ENCODE results near the gene ALG2.

ALG2 gene

GRCh38 chr9:99193466-99193821 lies 28.3 kb downstream of the ALG2 start:
- DNase-seq (ENCODE audit: low read depth in 1 of 2, low spot score in 1 of 2), result no peak

DNA sequence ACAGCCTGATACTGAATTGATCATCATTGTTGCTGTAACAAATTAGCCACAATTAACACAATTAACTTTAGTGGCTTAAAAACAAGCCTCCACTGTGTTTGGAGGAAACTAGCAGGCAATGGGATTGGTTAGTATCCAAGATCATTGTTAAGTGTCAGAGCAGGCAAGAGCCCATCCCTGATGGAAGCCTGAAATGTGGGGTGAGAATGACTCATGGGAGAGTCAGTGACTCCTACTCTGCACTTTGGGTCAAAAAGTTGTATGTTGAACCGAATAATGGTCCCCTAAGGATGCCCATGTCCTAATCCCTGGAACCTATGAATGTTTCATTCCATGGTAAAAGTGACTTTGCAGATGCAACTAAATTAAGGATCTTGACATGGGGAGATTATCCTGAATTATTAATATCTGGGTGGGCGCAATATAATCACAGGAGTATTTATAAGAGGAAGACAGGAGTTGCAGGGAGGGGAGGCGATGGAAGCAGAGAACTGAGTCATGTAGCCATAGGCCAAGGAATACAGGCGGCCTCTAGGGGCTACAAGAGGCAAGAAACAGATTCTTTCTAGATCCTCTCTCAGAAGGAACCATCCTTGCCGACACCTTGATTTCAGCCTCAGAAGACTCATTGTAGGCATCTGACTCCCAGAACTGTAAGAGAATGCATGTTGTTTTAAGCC lies 28.8 kb downstream of the ALG2 start:
- DNase-seq (ENCODE audit: low read depth in 1 of 2, low spot score in 1 of 2), result no peak

GRCh38 chr9:99190597-99191283 lies 31.0 kb downstream of the ALG2 start:
- no peak for DNase-seq (ENCODE audit: low read depth in 1 of 2, low spot score in 1 of 2)

DNA sequence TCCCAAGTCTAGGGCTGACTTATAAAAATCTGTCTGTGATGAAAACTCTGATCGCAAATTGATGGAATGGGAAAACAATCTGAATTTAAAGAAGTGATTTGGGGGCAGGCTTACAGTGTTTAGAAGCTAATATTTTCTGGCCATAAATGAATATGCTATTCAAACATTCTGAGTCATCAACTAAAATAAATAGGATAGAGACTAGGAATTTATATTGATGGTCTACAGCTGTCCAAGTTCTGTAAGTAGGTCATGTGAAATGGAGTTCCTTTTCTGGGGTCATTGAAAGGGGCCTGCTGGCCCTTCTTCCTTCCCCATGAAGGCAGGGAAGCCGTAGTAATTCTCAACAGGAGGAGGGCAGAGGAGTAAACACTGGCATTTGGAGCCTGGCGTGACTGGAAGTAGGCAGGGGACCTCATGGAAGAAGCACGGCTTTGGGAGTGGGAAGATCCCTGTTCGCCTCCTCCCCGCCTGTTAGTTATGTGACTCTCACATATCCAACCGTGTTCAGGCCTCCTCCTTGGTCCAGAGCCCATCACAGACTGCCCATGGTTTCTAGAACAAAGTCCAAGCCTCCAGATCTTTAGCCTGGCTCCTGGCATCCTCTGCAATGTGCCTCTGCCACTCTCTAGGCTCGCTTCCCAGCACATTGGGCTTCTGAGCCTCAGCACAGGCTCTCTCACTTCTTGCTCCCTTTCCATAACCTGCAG lies 31.7 kb downstream of the ALG2 start:
- DNase-seq (ENCODE audit: low read depth in 1 of 2, low spot score in 1 of 2), result no peak

DNA sequence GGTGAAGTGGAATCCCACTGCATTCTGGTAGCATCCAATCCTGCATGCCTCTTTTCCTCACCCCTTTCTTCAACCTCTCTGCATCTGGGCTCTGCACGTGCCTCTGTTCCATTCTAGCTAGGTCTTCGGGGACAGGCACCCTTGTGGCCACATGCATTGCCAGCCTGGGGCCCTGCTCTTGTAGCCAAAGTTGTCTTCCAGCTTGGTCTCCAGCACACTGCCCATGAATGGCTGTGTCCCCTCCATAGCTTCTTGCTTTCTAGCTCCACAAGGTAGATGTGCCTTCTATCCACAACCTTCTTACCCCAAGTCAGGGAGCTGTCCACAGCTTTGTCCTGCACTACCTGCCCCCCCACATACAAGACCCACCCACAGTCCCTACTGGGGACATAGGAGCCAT lies 32.6 kb downstream of the ALG2 start:
- DNase-seq (ENCODE audit: low read depth in 1 of 2, low spot score in 1 of 2), result no peak

- DNase-seq (ENCODE audit: low read depth in 1 of 2, low spot score in 1 of 2), result no peak
Measured at GRCh38 chr9:99187311-99187710, 34.4 kb downstream of the ALG2 start.

DNA sequence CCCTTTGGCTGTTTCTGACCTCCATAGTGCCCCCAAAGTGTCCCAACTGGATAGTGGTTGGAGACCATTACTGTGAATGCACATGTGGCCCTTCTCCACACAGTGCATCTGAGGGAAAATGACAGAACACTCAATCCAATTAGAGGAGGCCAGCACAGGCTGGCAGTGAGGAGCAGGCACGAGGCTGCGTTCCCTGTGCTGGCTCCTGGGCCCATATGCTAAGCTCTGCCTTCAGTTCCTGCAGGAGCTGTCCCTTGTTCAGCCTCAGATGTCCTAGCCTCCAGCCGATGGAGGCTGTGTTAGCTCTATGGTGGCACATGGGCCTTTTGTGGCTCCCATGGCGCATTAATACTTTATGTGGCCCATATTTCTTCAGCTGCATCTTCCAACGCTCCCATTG lies 35.8 kb downstream of the ALG2 start:
- DNase-seq (ENCODE audit: low read depth in 1 of 2, low spot score in 1 of 2), result no peak

- DNase-seq (ENCODE audit: low read depth in 1 of 2, low spot score in 1 of 2), result no peak
Measured at GRCh38 chr9:99185348-99185632, 36.5 kb downstream of the ALG2 start.

DNA sequence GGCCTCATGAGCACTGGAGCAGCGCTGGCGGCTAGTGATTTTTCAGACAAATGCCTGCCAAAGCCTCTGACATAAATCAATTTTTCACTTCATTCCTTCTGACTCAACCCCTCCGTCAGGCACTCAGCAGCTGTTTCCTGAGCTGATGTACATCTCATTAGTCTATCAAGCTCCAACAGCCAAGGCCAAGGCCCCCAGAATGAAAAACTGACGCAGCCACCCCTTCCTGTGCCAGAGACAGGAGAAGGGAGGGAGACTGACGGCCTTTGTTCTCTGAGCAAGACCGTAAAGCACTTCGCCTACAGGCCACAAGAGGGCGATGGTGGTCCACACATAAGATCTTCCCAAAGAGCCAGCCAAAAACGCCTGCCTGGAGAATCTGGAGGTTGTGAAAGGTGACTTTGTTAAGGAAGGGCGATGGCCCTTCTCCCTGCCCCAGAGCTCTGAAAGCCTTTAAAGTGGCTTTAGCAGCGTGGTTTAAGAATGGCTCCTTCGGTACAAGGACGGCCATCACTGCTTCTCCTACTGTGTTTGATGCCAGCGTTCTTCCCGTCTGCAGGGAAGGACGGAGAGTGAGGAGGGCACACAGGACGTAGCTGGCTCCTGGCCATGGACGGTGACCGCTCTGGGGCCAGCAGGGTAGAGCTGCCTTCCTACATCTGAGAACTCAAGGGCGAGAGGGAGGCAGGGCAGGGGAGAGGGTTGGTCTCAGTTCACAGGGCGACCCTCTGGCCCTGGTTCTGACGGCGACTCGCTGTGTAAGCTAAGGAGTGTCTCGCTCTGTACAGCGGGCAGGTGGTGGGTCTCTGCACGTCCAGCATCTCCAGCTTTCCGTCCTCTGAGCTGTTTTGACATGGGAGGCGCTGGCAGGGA lies 37.0 kb downstream of the ALG2 start:
- peak; percentile 50 to 62 for DNase-seq (ENCODE audit: low read depth in 1 of 2, low spot score in 1 of 2)

GRCh38 chr9:99184110-99184474 lies 37.6 kb downstream of the ALG2 start:
- no peak for DNase-seq (ENCODE audit: low read depth in 1 of 2, low spot score in 1 of 2)

- no peak for DNase-seq (ENCODE audit: low read depth in 1 of 2, low spot score in 1 of 2)
Measured at GRCh38 chr9:99183616-99184015, 38.1 kb downstream of the ALG2 start.

- no peak for DNase-seq (ENCODE audit: low read depth in 1 of 2, low spot score in 1 of 2)
Measured at GRCh38 chr9:99182356-99182755, 39.4 kb downstream of the ALG2 start.

- DNase-seq (ENCODE audit: low read depth in 1 of 2, low spot score in 1 of 2), result no peak
Measured at GRCh38 chr9:99181621-99182020, 40.1 kb downstream of the ALG2 start.

DNA sequence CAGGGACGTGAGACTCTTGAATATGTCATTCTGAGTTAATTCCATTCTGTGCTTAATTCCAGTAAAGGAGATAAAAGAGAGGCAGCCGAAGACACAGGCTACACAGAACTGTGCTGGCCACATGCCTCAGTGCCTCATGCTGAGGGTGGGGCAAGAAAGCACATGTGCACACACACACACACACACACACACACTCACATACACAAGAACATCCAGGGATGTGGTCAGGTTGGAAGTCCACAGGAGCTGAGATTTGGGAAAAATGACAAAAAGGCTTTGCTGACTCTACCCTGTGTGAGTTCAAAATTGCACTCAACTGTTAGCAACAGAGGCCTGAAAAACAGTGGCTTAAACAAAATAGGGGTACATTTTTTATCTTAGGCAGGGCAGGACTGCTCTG lies 40.5 kb downstream of the ALG2 start:
- no peak for DNase-seq (ENCODE audit: low read depth in 1 of 2, low spot score in 1 of 2)

DNA sequence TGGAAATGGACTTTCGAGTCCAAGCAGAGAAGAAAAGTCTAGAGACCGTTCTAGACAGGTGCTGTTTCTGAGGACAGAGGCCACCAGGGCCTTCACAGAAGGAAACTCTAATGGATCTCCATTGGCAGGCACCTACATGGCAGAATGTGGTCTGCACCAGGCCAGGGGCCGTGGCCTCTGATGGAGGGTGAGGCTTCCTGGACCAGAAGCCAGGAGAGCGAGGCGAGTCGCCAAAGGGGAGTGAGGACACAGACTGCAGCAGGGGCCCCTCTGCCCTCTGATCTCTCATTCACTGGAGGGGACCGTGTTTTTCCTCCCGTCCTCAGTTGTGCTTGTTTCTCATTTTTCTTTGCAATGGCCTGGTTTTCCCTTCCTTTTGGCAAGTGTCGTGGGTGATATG lies 41.1 kb downstream of the ALG2 start:
- no peak for DNase-seq (ENCODE audit: low read depth in 1 of 2, low spot score in 1 of 2)

- no peak for DNase-seq (ENCODE audit: low read depth in 1 of 2, low spot score in 1 of 2)
Measured at GRCh38 chr9:99180199-99180598, 41.5 kb downstream of the ALG2 start.

DNA sequence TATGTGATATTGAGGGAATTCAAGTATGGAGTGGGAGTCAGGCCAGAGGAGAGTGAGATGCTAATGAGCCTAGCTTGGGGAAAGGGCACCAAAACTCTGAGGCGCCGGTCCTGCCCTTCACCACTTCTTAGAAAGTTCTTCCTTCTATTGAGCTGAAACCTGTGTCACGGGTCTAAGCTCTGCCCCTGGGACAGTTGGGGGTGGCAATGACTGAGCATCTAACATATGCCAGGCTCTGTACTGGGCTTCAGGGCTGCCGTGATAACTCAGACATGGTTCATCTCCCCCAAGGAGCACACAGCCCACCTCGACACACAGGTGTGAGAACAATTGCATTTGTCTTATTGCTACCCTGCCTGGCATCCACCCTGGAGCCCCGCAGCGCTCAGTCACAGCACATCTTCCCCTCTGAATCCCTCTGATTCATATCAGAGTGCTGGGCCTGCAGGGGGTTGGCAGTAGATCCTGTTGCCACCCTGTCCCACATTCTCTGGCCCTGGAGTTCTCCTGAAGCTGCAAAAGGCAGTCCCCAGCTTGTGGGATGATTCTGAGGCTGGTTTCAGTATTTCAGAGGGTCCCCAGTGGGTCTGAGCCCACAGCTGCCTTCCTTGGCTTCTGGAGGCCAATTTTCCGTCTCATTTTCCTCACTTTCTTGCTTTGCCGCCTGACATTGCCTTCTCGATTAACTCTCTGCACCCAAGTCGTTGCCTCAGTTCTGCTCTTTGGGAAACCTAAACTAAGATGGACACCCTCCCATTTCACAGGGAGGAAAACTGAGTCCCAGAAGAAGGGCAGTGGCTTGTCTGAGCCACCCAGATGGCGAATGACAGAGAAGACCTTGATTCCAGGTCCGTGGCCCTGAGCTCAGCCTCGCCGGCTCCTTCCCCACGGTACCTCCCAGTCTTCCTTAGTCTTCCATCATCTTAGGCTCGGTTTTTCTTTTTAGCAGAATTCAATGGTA lies 42.5 kb downstream of the ALG2 start:
- no peak for DNase-seq (ENCODE audit: low read depth in 1 of 2, low spot score in 1 of 2)

- no peak for DNase-seq (ENCODE audit: low read depth in 1 of 2, low spot score in 1 of 2)
Measured at GRCh38 chr9:99177576-99178366, 44.0 kb downstream of the ALG2 start.

DNA sequence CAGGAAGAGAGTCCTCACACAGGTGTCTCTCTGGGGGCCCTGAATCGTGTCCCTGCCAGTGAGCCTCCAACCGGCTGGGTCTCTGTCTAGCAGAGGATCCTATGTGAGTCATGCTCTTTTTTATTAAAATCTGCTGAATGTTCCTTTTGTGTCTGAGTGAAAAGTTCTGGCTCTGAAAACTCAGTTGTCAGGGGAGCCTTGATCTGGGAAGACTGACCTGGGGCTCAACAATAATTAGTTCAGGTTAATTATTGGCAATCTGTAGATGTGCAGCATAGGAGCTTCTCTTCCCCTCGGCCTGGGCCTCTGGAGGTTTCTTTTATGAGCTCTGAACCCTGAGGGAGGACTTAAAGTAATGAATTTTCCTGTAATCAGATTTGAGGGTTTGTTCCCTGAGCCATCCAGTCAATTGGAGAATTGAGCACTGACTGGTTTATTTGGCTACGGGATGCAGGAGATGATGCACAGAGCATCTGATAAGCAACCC lies 45.2 kb downstream of the ALG2 start:
- no peak for DNase-seq (ENCODE audit: low read depth in 1 of 2, low spot score in 1 of 2)
